Trophoblast cell (in vitro differentiated cells and primary cell): ENCODE measurements around the gene DQX1. TPM values are rescaled to one million over a fixed set of nuclear protein-coding genes. Genes with fewer than 3 reads are reported as not detected.

ENCODE experiments used
- DNase-seq, 2 donors: peaks; one replicate each; pipeline ENCODE4 v3.0.0-alpha.2; 2016
- H2AFZ ChIP-seq: 2 replicates; pipeline ENCODE4 v1.6.1; 2013; ENCODE audit warnings: low read length, moderate library complexity, mild to moderate bottlenecking; ENCODE audit not compliant: insufficient read depth, poor library complexity
- H2AK5ac ChIP-seq: 2 replicates; pipeline ENCODE4 v1.6.1; 2013; ENCODE audit warnings: mild to moderate bottlenecking, low read length
- H2BK120ac ChIP-seq: 2 replicates; pipeline ENCODE4 v1.6.1; 2013; ENCODE audit warnings: low read length, mild to moderate bottlenecking, moderate library complexity; ENCODE audit not compliant: insufficient read depth, poor library complexity
- H2BK12ac ChIP-seq: 2 replicates; pipeline ENCODE4 v1.6.1; 2013; ENCODE audit warnings: mild to moderate bottlenecking, low read length, moderate library complexity
- H2BK5ac ChIP-seq: 2 replicates; pipeline ENCODE4 v1.6.1; 2013; ENCODE audit warnings: low read length, low read depth, moderate library complexity, mild to moderate bottlenecking; ENCODE audit not compliant: poor library complexity
- H3K14ac ChIP-seq: 2 replicates; pipeline ENCODE4 v1.6.1; 2013; ENCODE audit warnings: mild to moderate bottlenecking, low read length
- H3K18ac ChIP-seq: 2 replicates; pipeline ENCODE4 v1.6.1; 2013; ENCODE audit warnings: mild to moderate bottlenecking, low read length
- H3K23ac ChIP-seq: 2 replicates; pipeline ENCODE4 v1.6.1; 2013; ENCODE audit warnings: low read length
- H3K27ac ChIP-seq: 2 replicates; pipeline ENCODE4 v1.5.1; 2013; ENCODE audit warnings: low read depth, mild to moderate bottlenecking, inconsistent platforms, low read length, moderate library complexity
- H3K27me3 ChIP-seq: 2 replicates; pipeline ENCODE4 v1.6.1; 2013; ENCODE audit warnings: inconsistent platforms, mild to moderate bottlenecking, low read length, moderate library complexity; ENCODE audit not compliant: insufficient read depth
- H3K36me3 ChIP-seq, 2 experiments: 1 replicate in 1 of 2; 2 replicates in 1 of 2; pipeline ENCODE4 v1.6.1; 2013; ENCODE audit warnings: low read length in 2 of 2, mild to moderate bottlenecking in 2 of 2, moderate library complexity in 1 of 2; ENCODE audit not compliant: insufficient read depth in 2 of 2, control insufficient read depth in 1 of 2
- H3K4ac ChIP-seq: 2 replicates; pipeline ENCODE4 v1.6.1; 2013; ENCODE audit warnings: low read depth, mild to moderate bottlenecking, low read length, moderate library complexity
- H3K4me1 ChIP-seq, 2 experiments: 1 replicate in 1 of 2; 2 replicates in 1 of 2; pipeline ENCODE4 v1.6.1; 2013; ENCODE audit warnings: low read length in 2 of 2, mild to moderate bottlenecking in 2 of 2, moderate library complexity in 1 of 2; ENCODE audit not compliant: insufficient read depth in 2 of 2, control insufficient read depth in 1 of 2
- H3K4me2 ChIP-seq: 2 replicates; pipeline ENCODE4 v1.6.1; 2013; ENCODE audit warnings: inconsistent platforms, mild to moderate bottlenecking, low read length, moderate library complexity
- H3K4me3 ChIP-seq: 2 replicates; pipeline ENCODE4 v1.5.1; 2013; ENCODE audit warnings: mild to moderate bottlenecking, low read depth, low read length, inconsistent platforms
- H3K79me1 ChIP-seq: one replicate; pipeline ENCODE4 v1.6.1; 2013; ENCODE audit warnings: low read length
- H3K79me2 ChIP-seq: 2 replicates; pipeline ENCODE4 v1.6.1; 2013; ENCODE audit warnings: low read length, mild to moderate bottlenecking; ENCODE audit not compliant: control insufficient read depth, insufficient read depth, poor library complexity
- H3K9ac ChIP-seq: 2 replicates; pipeline ENCODE4 v1.6.1; 2013; ENCODE audit warnings: mild to moderate bottlenecking, low read length
- H3K9me3 ChIP-seq: 2 replicates; pipeline ENCODE4 v1.6.1; 2013; ENCODE audit warnings: low read depth, mild to moderate bottlenecking, control low read depth, inconsistent platforms, low read length; ENCODE audit not compliant: insufficient read depth
- H4K12ac ChIP-seq: 2 replicates; pipeline ENCODE4 v1.6.1; 2013; ENCODE audit warnings: low read depth, mild to moderate bottlenecking, low read length, moderate library complexity
- H4K8ac ChIP-seq: 2 replicates; pipeline ENCODE4 v1.6.1; 2013; ENCODE audit warnings: low read depth, mild to moderate bottlenecking, low read length, moderate library complexity
- H4K91ac ChIP-seq: one replicate; pipeline ENCODE4 v1.6.1; 2013; ENCODE audit warnings: low read depth, mild to moderate bottlenecking, low read length, moderate library complexity
- whole genome bisulfite sequencing: extraction: QIAGEN DNeasy Blood & Tissue Kit; methylation state at CpG from one replicate; pipeline ENCODE4 v1.1.7; 2013; ENCODE audit warnings: missing lambda C conversion rate; ENCODE audit not compliant: insufficient read length, insufficient coverage; ENCODE audit errors: extremely low coverage; 5-methylcytosine and 5-hydroxymethylcytosine counted together
- polyA plus RNA-seq: library from polyadenylated mRNA; stranded (reverse); fragments of 200-250 nt; gene quantifications from 2 replicates; pipeline ENCODE4 v1.2.3, GENCODE V29; 2013

Gene DQX1, protein sequence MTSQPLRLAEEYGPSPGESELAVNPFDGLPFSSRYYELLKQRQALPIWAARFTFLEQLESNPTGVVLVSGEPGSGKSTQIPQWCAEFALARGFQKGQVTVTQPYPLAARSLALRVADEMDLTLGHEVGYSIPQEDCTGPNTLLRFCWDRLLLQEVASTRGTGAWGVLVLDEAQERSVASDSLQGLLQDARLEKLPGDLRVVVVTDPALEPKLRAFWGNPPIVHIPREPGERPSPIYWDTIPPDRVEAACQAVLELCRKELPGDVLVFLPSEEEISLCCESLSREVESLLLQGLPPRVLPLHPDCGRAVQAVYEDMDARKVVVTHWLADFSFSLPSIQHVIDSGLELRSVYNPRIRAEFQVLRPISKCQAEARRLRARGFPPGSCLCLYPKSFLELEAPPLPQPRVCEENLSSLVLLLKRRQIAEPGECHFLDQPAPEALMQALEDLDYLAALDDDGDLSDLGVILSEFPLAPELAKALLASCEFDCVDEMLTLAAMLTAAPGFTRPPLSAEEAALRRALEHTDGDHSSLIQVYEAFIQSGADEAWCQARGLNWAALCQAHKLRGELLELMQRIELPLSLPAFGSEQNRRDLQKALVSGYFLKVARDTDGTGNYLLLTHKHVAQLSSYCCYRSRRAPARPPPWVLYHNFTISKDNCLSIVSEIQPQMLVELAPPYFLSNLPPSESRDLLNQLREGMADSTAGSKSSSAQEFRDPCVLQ
- 0.68 and 0.85 TPM in 2 replicates for polyA plus RNA-seq

DNA sequence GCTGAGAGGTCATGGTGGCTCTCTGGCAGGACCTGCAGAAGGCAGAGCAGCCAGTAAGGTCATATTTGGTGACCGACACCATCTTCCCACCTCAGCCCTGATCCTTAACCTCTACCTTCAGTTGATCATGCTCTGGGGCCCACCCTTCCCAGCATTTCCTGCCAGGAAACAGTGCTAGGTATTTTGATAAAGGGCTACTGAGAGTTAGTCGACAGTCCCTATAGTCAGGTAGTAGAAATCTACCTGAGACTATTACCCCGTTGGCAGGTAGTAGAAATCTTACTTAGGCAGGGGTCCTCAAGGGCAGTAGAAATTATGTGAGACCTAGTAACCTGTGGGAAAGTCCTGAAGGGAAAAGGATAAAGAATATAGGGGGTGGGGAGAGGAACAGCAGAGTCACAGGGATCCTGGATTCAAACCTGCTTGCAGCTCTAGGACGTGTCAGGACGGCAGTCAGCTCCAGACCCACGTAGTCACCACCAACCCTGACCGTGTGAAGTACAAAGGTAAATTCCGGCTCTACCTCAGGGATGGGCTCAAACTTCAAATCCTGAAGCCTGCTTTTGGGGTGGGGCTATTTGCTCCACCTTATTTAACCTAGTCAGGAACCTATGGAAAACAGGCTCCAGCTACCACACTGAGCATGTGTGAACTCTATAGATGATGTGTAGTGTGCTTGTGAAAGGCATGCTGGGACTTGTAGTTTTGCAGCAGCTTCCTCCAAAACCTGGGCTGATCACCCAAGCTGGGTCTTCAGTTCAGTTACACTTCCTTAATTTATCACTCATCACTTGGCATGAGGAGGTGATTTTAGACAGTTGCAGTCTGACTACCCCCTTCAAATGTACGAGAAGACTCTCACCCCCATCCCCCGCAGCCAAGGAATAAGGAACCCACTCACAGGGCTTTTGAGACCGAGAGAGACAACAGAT lies at the start of gene DQX1:
DQX1 (minus strand) TSS at position 515 of the 932 bp plus-strand sequence; CDS start at position 13, 502 bp downstream.
- H3K4me2 ChIP-seq = no peak within 1 kb of the TSS
- no peak within 1 kb of the TSS for H3K27ac ChIP-seq
- H2AFZ ChIP-seq = no peak within 1 kb of the TSS
- H3K4me1 ChIP-seq = peaks cover 9 to 13% of the 10 kb centered on the region in 2 experiments
- H3K9ac ChIP-seq = no peak within 1 kb of the TSS
- H3K36me3 ChIP-seq = peaks cover 20 to 28% of the 10 kb centered on the region in 2 experiments
- H2BK120ac ChIP-seq = no peak within 1 kb of the TSS
- H3K4ac ChIP-seq = no peak within 1 kb of the TSS
- H3K27me3 ChIP-seq = no peaks in the 10 kb centered on the region
- no peak within 1 kb of the TSS for H3K23ac ChIP-seq
- peaks cover 13% of the 10 kb centered on the region for H3K79me2 ChIP-seq
- H4K91ac ChIP-seq = no peak within 1 kb of the TSS
- H3K79me1 ChIP-seq = peaks cover 11% of the 10 kb centered on the region
- no peaks in the 10 kb centered on the region for H3K9me3 ChIP-seq
- H4K8ac ChIP-seq = peak within 1 kb of the TSS; percentile 26
- H3K14ac ChIP-seq = no peak within 1 kb of the TSS
- H2AK5ac ChIP-seq = no peak within 1 kb of the TSS
- no peak within 1 kb of the TSS for H2BK12ac ChIP-seq
- no peak within 1 kb of the TSS for H3K18ac ChIP-seq
- no peak within 1 kb of the TSS for H3K4me3 ChIP-seq
- WGBS = no CpG with 5 or more reads among the region's 11 CpGs
- peak; percentile 72 to 75 for DNase-seq
- H4K12ac ChIP-seq = no peak within 1 kb of the TSS
- H2BK5ac ChIP-seq = no peak within 1 kb of the TSS

DNA sequence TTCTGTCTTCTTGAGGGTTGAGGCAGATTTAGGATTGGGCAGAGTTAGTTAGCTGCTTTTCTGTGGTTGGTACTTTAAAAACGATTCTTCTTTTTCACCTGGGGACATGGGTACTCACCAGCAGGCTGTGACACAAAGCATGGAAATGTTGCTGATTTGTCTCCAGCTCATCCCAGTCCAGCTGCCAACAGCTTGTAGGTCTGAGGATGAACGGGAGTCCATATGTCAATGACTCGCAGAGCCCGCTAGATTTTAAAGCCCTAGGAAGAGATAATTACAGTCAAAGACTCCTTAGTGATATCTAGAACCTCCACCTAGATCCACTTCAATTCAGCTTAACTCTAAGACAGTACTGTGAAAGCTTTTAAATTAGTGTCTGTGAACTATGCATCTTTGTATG lies 49.3 kb upstream of the DQX1 start:
- no peak for DNase-seq
- Histone ChIP-seq H3K36me3 (no peaks in the 10 kb centered on the region), H3K79me1 (no peaks in the 10 kb centered on the region), H2BK120ac (no peak overlapping the region), H3K4me1 (no peaks in the 10 kb centered on the region), H3K79me2 (no peaks in the 10 kb centered on the region), H2BK12ac (no peak overlapping the region), H3K4me2 (no peak overlapping the region), H3K4ac (no peak overlapping the region), H3K27ac (no peak overlapping the region), H2AK5ac (no peak overlapping the region), H3K27me3 (no peaks in the 10 kb centered on the region), H3K14ac (no peak overlapping the region), H3K9me3 (no peaks in the 10 kb centered on the region), H4K12ac (no peak overlapping the region), H4K8ac (no peak overlapping the region), H3K18ac (no peak overlapping the region), H3K9ac (no peak overlapping the region), H3K4me3 (no peak overlapping the region), H2BK5ac (no peak overlapping the region), H4K91ac (no peak overlapping the region), H2AFZ (no peak overlapping the region), H3K23ac (no peak overlapping the region)
- no CpG with 5 or more reads among the region's 4 CpGs for WGBS

DNA sequence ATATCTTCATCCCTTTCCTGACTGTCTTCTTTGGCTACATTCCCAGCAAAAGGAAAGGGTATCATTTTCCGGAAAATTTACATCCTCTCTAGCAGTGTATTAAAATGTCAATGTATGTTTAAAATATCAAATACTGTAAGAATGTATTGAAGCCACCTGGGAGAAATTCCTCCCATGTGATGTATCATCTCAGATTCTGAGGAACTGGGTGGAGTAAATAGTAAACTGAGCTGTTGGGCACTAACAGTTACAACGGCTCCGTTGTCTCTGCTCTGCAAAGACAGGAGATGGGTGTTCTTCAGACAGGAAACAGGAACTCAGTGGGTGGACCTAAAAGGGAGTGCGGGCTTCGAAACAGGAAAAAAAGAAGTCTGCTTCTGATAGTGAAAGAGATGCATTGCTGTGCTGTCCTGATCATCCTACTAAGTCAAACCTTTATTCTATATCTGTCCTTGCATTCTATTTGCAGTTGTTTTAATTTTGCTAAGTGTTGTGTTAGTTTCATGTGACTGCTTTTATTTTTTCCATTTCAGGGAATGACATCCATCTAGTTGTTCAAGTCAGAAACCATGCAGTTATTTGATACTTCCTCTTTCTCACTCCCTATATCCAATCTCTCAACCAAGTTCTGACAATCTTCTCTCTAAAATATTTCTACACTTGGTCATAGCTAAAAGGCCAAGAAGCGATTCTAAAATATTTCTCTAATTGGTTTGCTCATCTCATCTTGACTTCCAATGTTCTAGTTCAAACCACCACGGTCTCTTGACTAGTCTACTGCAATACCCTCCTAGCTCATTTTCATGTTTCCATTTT lies 47.9 kb upstream of the DQX1 start:
- Histone ChIP-seq H3K4me2 (no peak overlapping the region), H4K8ac (no peak overlapping the region), H2AK5ac (no peak overlapping the region), H3K79me2 (no peaks in the 10 kb centered on the region), H3K27me3 (no peaks in the 10 kb centered on the region), H4K12ac (no peak overlapping the region), H3K9ac (no peak overlapping the region), H3K23ac (no peak overlapping the region), H3K27ac (no peak overlapping the region), H3K4me3 (no peak overlapping the region), H2BK120ac (no peak overlapping the region), H3K18ac (no peak overlapping the region), H4K91ac (no peak overlapping the region), H2AFZ (no peak overlapping the region), H2BK12ac (no peak overlapping the region), H3K4ac (no peak overlapping the region), H3K36me3 (no peaks in the 10 kb centered on the region), H3K9me3 (no peaks in the 10 kb centered on the region), H3K79me1 (no peaks in the 10 kb centered on the region), H3K14ac (no peak overlapping the region), H2BK5ac (no peak overlapping the region), H3K4me1 (no peaks in the 10 kb centered on the region)
- WGBS = no CpG with 5 or more reads among the region's 7 CpGs
- DNase-seq = peak; percentile 74 to 89
